SKM-1 (cell line): ENCODE measurements around the gene C1QL3.

Experiments
- DNase-seq: peaks from one replicate; lab custom pipeline; 2025; ENCODE audit not compliant: unreplicated experiment; lab: John Stamatoyannopoulos, UW

The C1QL3 gene

GRCh38 chr10:16521311-16522016, at the start of gene C1QL3:
C1QL3 (minus strand) TSS chr10:16521879; CDS start chr10:16521065, 814 bp downstream.
- no peak for DNase-seq

GRCh38 chr10:16570731-16571130, 49.1 kb upstream of the C1QL3 start:
- no peak for DNase-seq

- DNase-seq, result no peak
Measured at GRCh38 chr10:16566202-16566805, 44.6 kb upstream of the C1QL3 start.

GRCh38 chr10:16565604-16566003, 43.9 kb upstream of the C1QL3 start:
- DNase-seq, result no peak

- no peak for DNase-seq
Measured at GRCh38 chr10:16562891-16563290, 41.2 kb upstream of the C1QL3 start.

GRCh38 chr10:16559236-16559773, 37.6 kb upstream of the C1QL3 start:
- DNase-seq, result no peak

GRCh38 chr10:16547973-16548372, 26.3 kb upstream of the C1QL3 start:
- DNase-seq, result no peak

- DNase-seq, result no peak
Measured at GRCh38 chr10:16545116-16545736, 23.5 kb upstream of the C1QL3 start.

- no peak for DNase-seq
Measured at GRCh38 chr10:16544591-16544990, 22.9 kb upstream of the C1QL3 start.

GRCh38 chr10:16544099-16544498, 22.4 kb upstream of the C1QL3 start:
- DNase-seq, result no peak

GRCh38 chr10:16536155-16536554, 14.5 kb upstream of the C1QL3 start:
- no peak for DNase-seq

- DNase-seq, result no peak
Measured at GRCh38 chr10:16529853-16530252, 8.2 kb upstream of the C1QL3 start.

- DNase-seq, result no peak
Measured at GRCh38 chr10:16527452-16527851, 5.8 kb upstream of the C1QL3 start.

- no peak for DNase-seq
Measured at GRCh38 chr10:16520900-16521299, 779 bp downstream of the C1QL3 start.

- DNase-seq, result no peak
Measured at GRCh38 chr10:16519908-16520861, 1.5 kb downstream of the C1QL3 start.

GRCh38 chr10:16519250-16519907, 2.3 kb downstream of the C1QL3 start:
- no peak for DNase-seq

- no peak for DNase-seq
Measured at GRCh38 chr10:16518822-16519221, 2.9 kb downstream of the C1QL3 start.

GRCh38 chr10:16510843-16511242, 10.8 kb downstream of the C1QL3 start:
- DNase-seq, result no peak

- DNase-seq, result no peak
Measured at GRCh38 chr10:16509996-16510395, 11.7 kb downstream of the C1QL3 start.

GRCh38 chr10:16505161-16505560, 16.5 kb downstream of the C1QL3 start:
- no peak for DNase-seq
